ENCODE results near the gene GPR160.

DNA sequence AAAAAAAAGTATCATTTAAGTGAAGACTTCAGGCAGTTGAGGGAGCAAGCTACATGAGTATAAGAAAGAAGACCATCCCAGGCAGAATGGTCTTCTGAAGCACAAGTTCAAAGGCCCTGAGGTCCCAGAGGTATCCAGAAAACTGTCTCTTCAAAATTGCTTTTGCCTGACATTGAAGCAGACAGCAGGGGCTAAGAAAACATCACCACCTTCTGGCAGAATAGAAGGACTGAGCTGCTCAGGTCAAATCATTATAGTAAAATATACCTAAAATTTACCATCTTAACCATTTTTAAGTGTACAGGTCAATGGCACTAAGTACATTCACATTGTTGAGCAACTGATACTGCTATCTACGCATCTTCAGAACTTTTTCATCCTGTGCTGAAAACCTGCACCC is 16.4 kb downstream of the GPR160 start:
- TF ChIP-seq, protein P1, sequence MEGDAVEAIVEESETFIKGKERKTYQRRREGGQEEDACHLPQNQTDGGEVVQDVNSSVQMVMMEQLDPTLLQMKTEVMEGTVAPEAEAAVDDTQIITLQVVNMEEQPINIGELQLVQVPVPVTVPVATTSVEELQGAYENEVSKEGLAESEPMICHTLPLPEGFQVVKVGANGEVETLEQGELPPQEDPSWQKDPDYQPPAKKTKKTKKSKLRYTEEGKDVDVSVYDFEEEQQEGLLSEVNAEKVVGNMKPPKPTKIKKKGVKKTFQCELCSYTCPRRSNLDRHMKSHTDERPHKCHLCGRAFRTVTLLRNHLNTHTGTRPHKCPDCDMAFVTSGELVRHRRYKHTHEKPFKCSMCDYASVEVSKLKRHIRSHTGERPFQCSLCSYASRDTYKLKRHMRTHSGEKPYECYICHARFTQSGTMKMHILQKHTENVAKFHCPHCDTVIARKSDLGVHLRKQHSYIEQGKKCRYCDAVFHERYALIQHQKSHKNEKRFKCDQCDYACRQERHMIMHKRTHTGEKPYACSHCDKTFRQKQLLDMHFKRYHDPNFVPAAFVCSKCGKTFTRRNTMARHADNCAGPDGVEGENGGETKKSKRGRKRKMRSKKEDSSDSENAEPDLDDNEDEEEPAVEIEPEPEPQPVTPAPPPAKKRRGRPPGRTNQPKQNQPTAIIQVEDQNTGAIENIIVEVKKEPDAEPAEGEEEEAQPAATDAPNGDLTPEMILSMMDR (IDR thresholded peaks at IDR 0.05; ENCODE audit: insufficient read depth, low read depth, low read length), result no peak
- no peak for TF ChIP-seq EZH2 (IDR thresholded peaks at IDR 0.05; ENCODE audit: insufficient read depth, low read length)

Data from astrocyte (in vitro differentiated cells and primary cell).